GM19025 (cell line): ENCODE measurements around the gene ARMH3.
"Not testable (repeated sequence)": the region's sequence is repeated elsewhere in the genome, so short reads cannot be mapped to it uniquely, and the experiment has no call there.

Experiments
- ATAC-seq: cut with Tn5 transposase; IDR thresholded peaks from one replicate; pipeline ENCODE4 v1.9.1; 2021; ENCODE audit warnings: mild to moderate bottlenecking, low read depth, moderate library complexity; ENCODE audit not compliant: unreplicated experiment

The ARMH3 gene

GRCh38 chr10:102055647-102056419, at the start of gene ARMH3:
Gene ARMH3, minus strand, starts transcription at chr10:102056173. Its CDS starts 16,059 bp downstream, at chr10:102040114.
- peak; percentile 92 for ATAC-seq

GRCh38 chr10:102102421-102102820, 46.4 kb upstream of the ARMH3 start:
- ATAC-seq: no peak

- no peak for ATAC-seq
These were observed 45.2 kb upstream of the ARMH3 start for GRCh38 chr10:102101152-102101551.

GRCh38 chr10:102096449-102096848, 40.5 kb upstream of the ARMH3 start:
- no peak for ATAC-seq

GRCh38 chr10:102090772-102091171, 34.8 kb upstream of the ARMH3 start:
- ATAC-seq: no peak

GRCh38 chr10:102086196-102086595, 30.2 kb upstream of the ARMH3 start:
- no peak for ATAC-seq

- no peak for ATAC-seq
These were observed 29.4 kb upstream of the ARMH3 start for GRCh38 chr10:102085336-102085735.

GRCh38 chr10:102083541-102083940, 27.6 kb upstream of the ARMH3 start:
- no peak for ATAC-seq

- ATAC-seq: no peak
These were observed 16.9 kb upstream of the ARMH3 start for GRCh38 chr10:102072673-102073527.

GRCh38 chr10:102069071-102069470, 13.1 kb upstream of the ARMH3 start:
- no peak for ATAC-seq

- no peak for ATAC-seq
These were observed 12.2 kb upstream of the ARMH3 start for GRCh38 chr10:102068216-102068615.

- no peak for ATAC-seq
These were observed 11.3 kb upstream of the ARMH3 start for GRCh38 chr10:102067091-102067916.

GRCh38 chr10:102066399-102067088, 10.6 kb upstream of the ARMH3 start:
- no peak for ATAC-seq

- peak; percentile 23 for ATAC-seq
These were observed 9.8 kb upstream of the ARMH3 start for GRCh38 chr10:102065561-102066398.

- peak; percentile 94 for ATAC-seq
These were observed 9.0 kb upstream of the ARMH3 start, which contains the start of gene HPS6 for GRCh38 chr10:102064868-102065560. Gene HPS6, plus strand, starts transcription at chr10:102065349. Its CDS starts 126 bp downstream, at chr10:102065475.

- no peak for ATAC-seq
These were observed 8.5 kb upstream of the ARMH3 start for GRCh38 chr10:102064503-102064867.

GRCh38 chr10:102059987-102060386, 4.0 kb upstream of the ARMH3 start:
- no peak for ATAC-seq

GRCh38 chr10:102054881-102055646, 909 bp downstream of the ARMH3 start:
- not testable (repeated sequence) for ATAC-seq
